GM23338 (cell line): ENCODE measurements around the gene VWA2. TPM values are rescaled to one million over a fixed set of nuclear protein-coding genes. Genes with fewer than 3 reads are reported as not detected.

Source experiments
- CREB1 ChIP-seq: fragments of 250-450 bp; sonication (Bioruptor Pico); IDR thresholded peaks from 2 replicates; pipeline ENCODE4 v1.5.0; 2020; ENCODE audit warnings: low read depth, mild to moderate bottlenecking, moderate library complexity
- CTCF ChIP-seq, 2 experiments: fragments of 200-600 bp in 1 of 2; sonication (generic) in 1 of 2; conservative IDR thresholded peaks; 2 replicates each; pipeline versions ENCODE4 v1.5.1 to v1.6.1; 2016 to 2017; ENCODE audit warnings: antibody characterized with exemption in 2 of 2, low read depth in 2 of 2, mild to moderate bottlenecking in 2 of 2, moderate library complexity in 1 of 2
- EZH2 ChIP-seq: fragments of 200-600 bp; sonication (generic); IDR thresholded peaks from one replicate; pipeline ENCODE4 v1.8.0; 2017; ENCODE audit warnings: antibody characterized with exemption, mild to moderate bottlenecking, low read depth; ENCODE audit not compliant: unreplicated experiment
- EZH2phosphoT487 ChIP-seq: fragments of 200-600 bp; sonication (generic); IDR thresholded peaks from one replicate; pipeline ENCODE4 v1.8.1; 2018; ENCODE audit warnings: antibody characterized with exemption; ENCODE audit not compliant: unreplicated experiment
- JUNB ChIP-seq: IDR thresholded peaks from one replicate; pipeline ENCODE4 v1.6.1; 2016; ENCODE audit warnings: antibody characterized with exemption; ENCODE audit not compliant: unreplicated experiment
- STAT1 ChIP-seq: IDR thresholded peaks from one replicate; pipeline ENCODE4 v1.6.1; 2016; ENCODE audit warnings: antibody characterized with exemption; ENCODE audit not compliant: unreplicated experiment
- ZNF114 ChIP-seq: fragments of 250-450 bp; sonication (Bioruptor Pico); IDR thresholded peaks from 2 replicates; pipeline ENCODE4 v1.5.0; 2020; ENCODE audit warnings: mild to moderate bottlenecking, moderate library complexity
- ZNF331 ChIP-seq: fragments of 250-450 bp; sonication (Bioruptor Pico); IDR thresholded peaks from 2 replicates; pipeline ENCODE4 v1.5.0; 2020; ENCODE audit warnings: low read depth, mild to moderate bottlenecking, moderate library complexity
- ZNF462 ChIP-seq: fragments of 250-450 bp; sonication (Bioruptor Pico); IDR thresholded peaks from 2 replicates; pipeline ENCODE4 v1.5.0; 2020; ENCODE audit warnings: mild to moderate bottlenecking, moderate library complexity
- polyA plus RNA-seq: library from polyadenylated mRNA; unstranded; fragments of >200 nt; fragmentation: Nextera tagmentation; extraction: Ambion mirVana; gene quantifications from 2 replicates; pipeline ENCODE4 v1.2.1, GENCODE V29; 2016
- total RNA-seq: library from RNA; depleted of rRNA; stranded (reverse); fragments of >200 nt; shearing (Covaris generic); gene quantifications from 2 replicates; pipeline ENCODE4 v1.2.3, GENCODE V29; 2014
- TF ChIP-seq, protein P1 (sequence below): IDR thresholded peaks from one replicate; pipeline ENCODE4 v1.6.1; 2018; ENCODE audit warnings: antibody characterized with exemption; ENCODE audit not compliant: unreplicated experiment

The VWA2 gene
- total and polyA plus RNA-seq, 2 experiments from 2014 or later = 0.48 to 3.7 TPM

GRCh38 chr10:114311496-114312209 is 72.6 kb downstream of the VWA2 start (continued):
- TF ChIP-seq ZNF462 (CRISPR knock-in tag) = no peak
- no peak for TF ChIP-seq STAT1
- no peak for TF ChIP-seq CTCF (conservative IDR thresholded peaks at IDR 0.05; ENCODE audit: low read depth in 2 of 2)
- no peak for TF ChIP-seq EZH2
- TF ChIP-seq, protein P1, sequence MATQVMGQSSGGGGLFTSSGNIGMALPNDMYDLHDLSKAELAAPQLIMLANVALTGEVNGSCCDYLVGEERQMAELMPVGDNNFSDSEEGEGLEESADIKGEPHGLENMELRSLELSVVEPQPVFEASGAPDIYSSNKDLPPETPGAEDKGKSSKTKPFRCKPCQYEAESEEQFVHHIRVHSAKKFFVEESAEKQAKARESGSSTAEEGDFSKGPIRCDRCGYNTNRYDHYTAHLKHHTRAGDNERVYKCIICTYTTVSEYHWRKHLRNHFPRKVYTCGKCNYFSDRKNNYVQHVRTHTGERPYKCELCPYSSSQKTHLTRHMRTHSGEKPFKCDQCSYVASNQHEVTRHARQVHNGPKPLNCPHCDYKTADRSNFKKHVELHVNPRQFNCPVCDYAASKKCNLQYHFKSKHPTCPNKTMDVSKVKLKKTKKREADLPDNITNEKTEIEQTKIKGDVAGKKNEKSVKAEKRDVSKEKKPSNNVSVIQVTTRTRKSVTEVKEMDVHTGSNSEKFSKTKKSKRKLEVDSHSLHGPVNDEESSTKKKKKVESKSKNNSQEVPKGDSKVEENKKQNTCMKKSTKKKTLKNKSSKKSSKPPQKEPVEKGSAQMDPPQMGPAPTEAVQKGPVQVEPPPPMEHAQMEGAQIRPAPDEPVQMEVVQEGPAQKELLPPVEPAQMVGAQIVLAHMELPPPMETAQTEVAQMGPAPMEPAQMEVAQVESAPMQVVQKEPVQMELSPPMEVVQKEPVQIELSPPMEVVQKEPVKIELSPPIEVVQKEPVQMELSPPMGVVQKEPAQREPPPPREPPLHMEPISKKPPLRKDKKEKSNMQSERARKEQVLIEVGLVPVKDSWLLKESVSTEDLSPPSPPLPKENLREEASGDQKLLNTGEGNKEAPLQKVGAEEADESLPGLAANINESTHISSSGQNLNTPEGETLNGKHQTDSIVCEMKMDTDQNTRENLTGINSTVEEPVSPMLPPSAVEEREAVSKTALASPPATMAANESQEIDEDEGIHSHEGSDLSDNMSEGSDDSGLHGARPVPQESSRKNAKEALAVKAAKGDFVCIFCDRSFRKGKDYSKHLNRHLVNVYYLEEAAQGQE = no peak
- TF ChIP-seq EZH2phosphoT487 = no peak
- no peak for TF ChIP-seq ZNF331 (CRISPR knock-in tag)
- TF ChIP-seq CREB1 (CRISPR knock-in tag) = no peak
- no peak for TF ChIP-seq JUNB
- no peak for TF ChIP-seq ZNF114 (CRISPR knock-in tag)
